Heart left ventricle (tissue), 16 donors: ENCODE measurements around the gene SULF2. TPM values are rescaled to one million over a fixed set of nuclear protein-coding genes. Genes with fewer than 3 reads are reported as not detected.

Experiments used
- ATAC-seq, 4 donors: fragments of 200-7000 bp; cut with Tn5 transposase; one replicate each; pipeline ENCODE4 v1.9.1; 2020 to 2022; ENCODE audit warnings: moderate library complexity in 4 of 4, mild to moderate bottlenecking in 3 of 4, moderate number of reproducible peaks in 1 of 4
- DNase-seq, 5 donors: peaks; one replicate each; pipeline ENCODE4 v3.0.0-alpha.2; 2020
- H3K27ac ChIP-seq, 12 donors: fragments of 200-600 bp; sonication (generic) in 4 of 12; one replicate each; pipeline versions ENCODE4 v1.5.0 to v1.8.0; 2016 to 2022; ENCODE audit warnings: mild to moderate bottlenecking in 2 of 12
- H3K27me3 ChIP-seq, 9 donors: fragments of 200-600 bp; sonication (generic) in 2 of 9; one replicate each; pipeline versions ENCODE4 v1.5.1 to v1.8.0; 2016 to 2022; ENCODE audit warnings: mild to moderate bottlenecking in 3 of 9
- H3K36me3 ChIP-seq, 9 donors: fragments of 200-600 bp; sonication (generic) in 2 of 9; one replicate each; pipeline versions ENCODE4 v1.5.0 to v1.8.0; 2018 to 2022; ENCODE audit warnings: mild to moderate bottlenecking in 2 of 9
- H3K4me1 ChIP-seq, 12 donors: fragments of 200-600 bp; sonication (generic) in 4 of 12; one replicate each; pipeline versions ENCODE4 v1.5.0 to v1.8.0; 2016 to 2022; ENCODE audit warnings: mild to moderate bottlenecking in 3 of 12
- H3K4me3 ChIP-seq, 12 donors: fragments of 200-600 bp; sonication (generic) in 4 of 12; one replicate each; pipeline versions ENCODE4 v1.5.0 to v1.8.0; 2017 to 2022; ENCODE audit warnings: mild to moderate bottlenecking in 9 of 12, moderate library complexity in 4 of 12
- H3K9me3 ChIP-seq, 12 donors: fragments of 200-600 bp; sonication (generic) in 4 of 12; one replicate each; pipeline versions ENCODE4 v1.5.0 to v1.8.0; 2016 to 2022; ENCODE audit warnings: mild to moderate bottlenecking in 1 of 12
- CTCF ChIP-seq, 12 donors: fragments of 200-600 bp; sonication (generic) in 4 of 12; IDR thresholded peaks; one replicate each; pipeline versions ENCODE4 v1.5.0 to v1.8.0; 2018 to 2022; ENCODE audit warnings: antibody characterized with exemption in 12 of 12, mild to moderate bottlenecking in 5 of 12
- POLR2A ChIP-seq, 2 donors: fragments of 450-650 bp; IDR thresholded peaks; one replicate each; pipeline ENCODE4 v1.6.1; 2017; ENCODE audit warnings: antibody characterized with exemption in 2 of 2, mild to moderate bottlenecking in 2 of 2, moderate library complexity in 2 of 2
- WGBS, 4 donors: extraction: QIAGEN DNeasy Blood & Tissue Kit in 2 of 4; methylation state at CpG; one replicate each; pipeline versions ENCODE4 v1.1.5 to v1.1.7; 2013 to 2018; 5-methylcytosine and 5-hydroxymethylcytosine counted together
- intact Hi-C, 10 donors: fragments of 100-400 bp; cut with DNase I; formaldehyde crosslinking; loops; one replicate each; pipeline versions ENCODE4 v1.11.1 to v1.14.2; 2022
- polyA plus RNA-seq, 2 donors: library from polyadenylated mRNA; stranded (reverse); fragments of 200-250 nt; gene quantifications; one replicate each; pipeline ENCODE4 v1.2.3, GENCODE V29; 2013
- total RNA-seq, 9 donors: library from RNA; depleted of rRNA in 2 of 9; stranded (reverse); fragments of >200 nt in 2 of 9; fragmentation: NEBNext Ultra II Directional in 3 of 9; extraction: Animal tissue kit (Norgen Biotek cat#: 25700) in 3 of 9; gene quantifications; one replicate each; pipeline versions ENCODE4 v1.1.0 to v1.2.4, GENCODE V29; 2016 to 2023
- donor health status: ischemic (EF 13 %, LVEDD 7.1; RV severe dilation, severe dysfunction).
- donor health status: healthy with polysubstance abuse.
- donor health status: DM: no; HTN: yes; CAD: no.
- donor health status: DM: no; HTN: no; CAD: no.
- donor health status: ischemic (EF 25% LVEDD 6.9; RV normal size, moderate dysfunction).
- donor health status: ischemic (EF 25% LVEDD 5.7; RV mildly dilated, moderate dysfunction).
- donor health status: healthy.
- donor health status: DM: yes; HTN: yes; CAD: no.
- donor health status: ischemic (EF 35%, LVEDD 5.7; RV mildly dilated, moderate dysfunction).
- donor health status: nonischemic (EF 11% LVEDD 7.7; RV severe dilation, severe dysfunction).
- donor health status: DM: yes; HTN: yes; CAD: no.
- donor health status: PGD.
- donor health status: ischemic (EF 29% LVEDD 5.4; RV normal size, mild dysfunction).
- donor health status: nonischemic (EF 23%, LVEDD 6.1; RV moderate dilation, normal function).

SULF2 gene
- total and polyA plus RNA-seq, 11 donors: 16.7 to 51.5 (median 28.5) TPM

- Histone ChIP-seq H3K9me3 (no peaks in the 10 kb centered on the region), H3K27me3 (no peaks in the 10 kb centered on the region), H3K27ac (no peak overlapping the region), H3K36me3 (peaks cover 0 to 80% (median 59%) of the 10 kb centered on the region in 9 donors), H3K4me3 (no peak overlapping the region), H3K4me1 (peaks cover 0 to 19% (median 6%) of the 10 kb centered on the region in 12 donors)
- intact Hi-C loops: loop anchor here in 5 of 10 donors (5.0 kb wide), 2 partner anchors 126 to 961 kb away; partner anchors contain the start of gene SULF2 (in 2 of the 5)
- no peak for TF ChIP-seq CTCF (IDR thresholded peaks at IDR 0.05)
- no peak for TF ChIP-seq POLR2A (IDR thresholded peaks at IDR 0.05)
- DNase-seq (no peak), ATAC-seq (no peak)
- WGBS, 4 donors: 85 to 89% (median 87%) methylated on average over 12 of the region's 12 CpGs
These were observed 124.1 kb downstream of the SULF2 start for GRCh38 chr20:47660983-47661700.

- intact Hi-C loops: loop anchor here in 5 of 10 donors (5.0 kb wide), 2 partner anchors 127 to 962 kb away; partner anchors contain the start of gene SULF2 (in 2 of the 5)
- TF ChIP-seq POLR2A (IDR thresholded peaks at IDR 0.05) (no peak), CTCF (IDR thresholded peaks at IDR 0.05) (no peak)
- DNase-seq: no peak
- H3K9me3 ChIP-seq: no peaks in the 10 kb centered on the region
- peaks cover 0 to 19% (median 6%) of the 10 kb centered on the region in 12 donors for H3K4me1 ChIP-seq
- H3K4me3 ChIP-seq: no peak overlapping the region
- 78 to 91% (median 83%) methylated on average over 2 of the region's 2 CpGs for WGBS, 4 donors
- peaks cover 0 to 80% (median 63%) of the 10 kb centered on the region in 9 donors for H3K36me3 ChIP-seq
- ATAC-seq: no peak
- no peak overlapping the region for H3K27ac ChIP-seq
- no peaks in the 10 kb centered on the region for H3K27me3 ChIP-seq
These were observed 124.7 kb downstream of the SULF2 start for GRCh38 chr20:47660602-47660905.

GRCh38 chr20:47659904-47660601 is 125.2 kb downstream of the SULF2 start:
- no peaks in the 10 kb centered on the region for H3K9me3 ChIP-seq
- intact Hi-C loops: loop anchor here in 5 of 10 donors (5.0 kb wide), 2 partner anchors 127 to 962 kb away; partner anchors contain the start of gene SULF2 (in 2 of the 5)
- H3K27ac ChIP-seq: no peak overlapping the region
- H3K4me3 ChIP-seq: no peak overlapping the region
- peaks cover 0 to 19% (median 6%) of the 10 kb centered on the region in 12 donors for H3K4me1 ChIP-seq
- DNase-seq (no peak), ATAC-seq (no peak)
- H3K36me3 ChIP-seq: peaks cover 0 to 85% (median 64%) of the 10 kb centered on the region in 9 donors
- 44 to 50% (median 46%) methylated on average over 7 of the region's 7 CpGs for WGBS, 4 donors
- no peaks in the 10 kb centered on the region for H3K27me3 ChIP-seq
- TF ChIP-seq POLR2A (IDR thresholded peaks at IDR 0.05): no peak
- TF ChIP-seq CTCF (IDR thresholded peaks at IDR 0.05): no peak

- ATAC-seq (no peak), DNase-seq (no peak)
- TF ChIP-seq POLR2A (IDR thresholded peaks at IDR 0.05): no peak
- TF ChIP-seq CTCF (IDR thresholded peaks at IDR 0.05): no peak
- Histone ChIP-seq H3K4me1 (peaks cover 0 to 9% (median 0%) of the 10 kb centered on the region in 12 donors), H3K4me3 (no peak overlapping the region), H3K27ac (no peak overlapping the region), H3K36me3 (peaks cover 0 to 99% (median 86%) of the 10 kb centered on the region in 9 donors), H3K9me3 (no peaks in the 10 kb centered on the region), H3K27me3 (no peaks in the 10 kb centered on the region)
- 86 to 88% (median 87%) methylated on average over 2 of the region's 2 CpGs for WGBS, 4 donors
- intact Hi-C loops: no loop called here
These were observed 129.0 kb downstream of the SULF2 start for GRCh38 chr20:47656318-47656717.
